Measurements from ENCODE around the gene SLC38A3.

Gene SLC38A3

GRCh38 chr3:50204804-50205412, at the start of gene SLC38A3:
TSS of gene SLC38A3 (plus strand) at chr3:50205271. CDS start at chr3:50214200, 8,929 bp downstream.
- DNase-seq (ENCODE audit: low spot score): no peak
- no peak within 1 kb of the TSS for H3K27ac ChIP-seq
- TF ChIP-seq, protein P1, sequence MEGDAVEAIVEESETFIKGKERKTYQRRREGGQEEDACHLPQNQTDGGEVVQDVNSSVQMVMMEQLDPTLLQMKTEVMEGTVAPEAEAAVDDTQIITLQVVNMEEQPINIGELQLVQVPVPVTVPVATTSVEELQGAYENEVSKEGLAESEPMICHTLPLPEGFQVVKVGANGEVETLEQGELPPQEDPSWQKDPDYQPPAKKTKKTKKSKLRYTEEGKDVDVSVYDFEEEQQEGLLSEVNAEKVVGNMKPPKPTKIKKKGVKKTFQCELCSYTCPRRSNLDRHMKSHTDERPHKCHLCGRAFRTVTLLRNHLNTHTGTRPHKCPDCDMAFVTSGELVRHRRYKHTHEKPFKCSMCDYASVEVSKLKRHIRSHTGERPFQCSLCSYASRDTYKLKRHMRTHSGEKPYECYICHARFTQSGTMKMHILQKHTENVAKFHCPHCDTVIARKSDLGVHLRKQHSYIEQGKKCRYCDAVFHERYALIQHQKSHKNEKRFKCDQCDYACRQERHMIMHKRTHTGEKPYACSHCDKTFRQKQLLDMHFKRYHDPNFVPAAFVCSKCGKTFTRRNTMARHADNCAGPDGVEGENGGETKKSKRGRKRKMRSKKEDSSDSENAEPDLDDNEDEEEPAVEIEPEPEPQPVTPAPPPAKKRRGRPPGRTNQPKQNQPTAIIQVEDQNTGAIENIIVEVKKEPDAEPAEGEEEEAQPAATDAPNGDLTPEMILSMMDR (IDR thresholded peaks at IDR 0.05): no peak
- H3K4me3 ChIP-seq: peak within 1 kb of the TSS; percentile 66

DNA sequence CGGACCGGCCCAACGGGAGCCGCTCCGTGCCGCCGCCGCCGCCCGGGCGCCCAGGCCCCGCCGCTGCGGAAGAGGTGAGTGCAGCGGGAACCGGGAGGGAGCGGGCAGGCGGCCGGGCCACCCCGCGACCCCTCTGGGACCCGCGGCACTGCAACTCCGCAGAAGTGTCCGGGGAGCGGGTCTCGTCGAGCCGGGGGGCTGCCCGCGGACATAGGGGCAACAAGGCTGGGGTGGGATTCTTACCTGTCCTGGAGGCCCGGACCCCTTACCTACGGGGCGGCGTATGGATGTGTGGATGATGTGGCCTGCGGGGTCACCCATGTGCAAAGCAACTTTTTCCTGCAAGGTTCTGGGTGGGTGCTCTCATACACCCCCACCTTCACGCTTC, 49.6 kb upstream of the SLC38A3 start:
- TF ChIP-seq, protein P1 (IDR thresholded peaks at IDR 0.05): no peak
- H3K4me3 ChIP-seq: peak overlapping the region; percentile 82
- no peak for DNase-seq (ENCODE audit: low spot score)
- H3K27ac ChIP-seq: peak overlapping the region in 1 of 2 donors; percentile 97

DNA sequence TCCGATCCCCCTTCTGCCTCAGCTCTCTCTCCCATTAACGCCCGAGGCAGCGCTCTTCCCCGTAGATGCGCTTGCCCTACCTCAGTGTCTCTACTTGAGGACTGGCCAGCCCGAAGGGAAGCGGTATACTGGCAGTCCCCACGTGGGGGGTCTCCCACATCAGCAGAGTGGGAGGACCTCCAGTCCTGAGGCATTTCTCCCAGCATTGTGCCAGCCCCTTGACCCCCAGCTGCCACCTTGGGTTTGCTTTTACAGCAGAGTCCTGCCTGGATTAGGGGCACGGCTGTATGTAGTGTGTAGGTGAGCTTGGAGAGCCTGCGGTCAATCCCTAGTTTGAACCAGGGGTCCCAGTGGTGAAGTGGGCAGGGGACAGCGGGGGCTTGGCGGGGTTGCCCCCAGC, 49.2 kb upstream of the SLC38A3 start:
- H3K4me3 ChIP-seq: peak overlapping the region; percentile 82
- no peak for DNase-seq (ENCODE audit: low spot score)
- TF ChIP-seq, protein P1 (IDR thresholded peaks at IDR 0.05): no peak

DNA sequence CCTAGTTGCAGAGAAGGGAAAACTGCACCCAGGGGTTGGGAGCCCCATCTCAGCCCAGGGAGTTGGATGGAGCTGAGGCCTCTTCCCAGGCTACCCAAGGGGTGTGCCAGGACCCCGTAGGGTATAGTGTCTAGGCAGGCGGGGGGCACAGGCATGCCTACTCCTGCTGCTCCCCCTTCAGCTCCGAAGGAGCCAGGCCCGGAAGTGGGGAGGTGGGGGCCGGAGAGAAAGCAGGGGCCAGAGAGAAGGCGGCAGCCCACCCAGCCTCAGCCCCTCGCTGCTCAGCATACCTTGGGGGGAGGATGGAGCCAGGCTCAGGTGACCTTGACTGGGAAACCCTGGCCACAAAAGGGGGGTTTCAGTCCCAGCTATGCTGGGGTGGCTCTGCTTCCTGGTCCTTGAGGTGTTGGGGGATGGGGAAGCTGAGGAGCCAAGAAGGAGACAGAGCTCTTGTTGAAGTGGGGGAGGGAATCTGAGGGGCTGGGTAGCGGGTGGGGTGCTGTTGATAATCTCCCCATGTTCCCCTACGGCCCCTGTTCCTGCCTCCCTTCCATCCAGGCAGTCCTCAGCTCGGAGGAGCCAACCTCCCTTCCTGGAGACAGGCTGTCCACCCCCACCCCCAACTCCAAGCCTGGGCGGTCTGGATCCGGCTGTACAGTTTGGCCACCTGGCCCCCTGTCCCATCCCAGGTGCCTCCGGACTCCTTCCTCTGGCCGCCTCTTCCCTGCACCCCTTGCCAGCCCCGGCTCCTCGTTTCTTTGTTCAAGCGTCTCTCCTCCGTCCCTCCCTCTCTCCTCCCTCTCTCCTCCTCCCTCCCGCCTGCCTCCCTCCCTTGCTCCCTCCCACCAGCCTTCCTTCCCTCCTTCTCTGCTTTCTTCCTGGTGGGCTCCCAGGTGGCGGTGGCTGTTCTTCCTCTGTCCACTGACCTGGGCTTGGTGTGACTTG, 48.2 kb upstream of the SLC38A3 start:
- Histone ChIP-seq H3K4me3 (peak overlapping the region; percentile 82), H3K27ac (peak overlapping the region; percentile 36 to 97)
- DNase-seq (ENCODE audit: low spot score): no peak
- TF ChIP-seq, protein P1 (IDR thresholded peaks at IDR 0.05): no peak

More for the DNA sequence above, 49.2 kb upstream of the SLC38A3 start:
- H3K27ac ChIP-seq: peak overlapping the region in 1 of 2 donors; percentile 97

GRCh38 chr3:50157827-50158529, 47.1 kb upstream of the SLC38A3 start:
- no peak for DNase-seq (ENCODE audit: low spot score)
- Histone ChIP-seq H3K4me3 (peak overlapping the region; percentile 23), H3K27ac (peak overlapping the region; percentile 37 to 97)
- TF ChIP-seq, protein P1 (IDR thresholded peaks at IDR 0.05): no peak

GRCh38 chr3:50158530-50159146, 46.4 kb upstream of the SLC38A3 start:
- Histone ChIP-seq H3K4me3 (peak overlapping the region; percentile 23), H3K27ac (peak overlapping the region; percentile 37 to 97)
- no peak for DNase-seq (ENCODE audit: low spot score)
- TF ChIP-seq, protein P1 (IDR thresholded peaks at IDR 0.05): no peak

Measured in coronary artery (tissue), 2 donors.